Neural cell (in vitro differentiated cells): ENCODE data around the gene NIM1K. TPM values are rescaled to one million over a fixed set of nuclear protein-coding genes. Genes with fewer than 3 reads are reported as not detected.

Experiments
- H2AFZ ChIP-seq: fragments of 200-600, 300-800 bp; sonication (generic), shearing (Covaris generic); 2 replicates; pipeline ENCODE4 v1.6.0; 2014; ENCODE audit warnings: low read depth, mild to moderate bottlenecking, antibody characterized with exemption, low read length, moderate library complexity
- H3F3A ChIP-seq: fragments of 200-600 bp; shearing (Covaris generic); 2 replicates; pipeline ENCODE4 v1.6.1; 2016; ENCODE audit warnings: mild to moderate bottlenecking, moderate library complexity, mixed read lengths, antibody characterized with exemption, low read length; ENCODE audit not compliant: insufficient read depth, poor library complexity, severe bottlenecking
- H3K27ac ChIP-seq: fragments of 200-600, 300-800 bp; sonication (generic), shearing (Covaris generic); 2 replicates; pipeline ENCODE4 v1.5.1; 2014; ENCODE audit warnings: mild to moderate bottlenecking, low read length, moderate library complexity
- H3K27me3 ChIP-seq: fragments of 300-800, 200-600 bp; sonication (generic), shearing (Covaris generic); 2 replicates; pipeline ENCODE4 v1.6.0; 2014; ENCODE audit warnings: mild to moderate bottlenecking, low read depth, low read length, moderate library complexity; ENCODE audit not compliant: insufficient read depth
- H3K36me3 ChIP-seq: fragments of 300-800, 200-600 bp; sonication (generic), shearing (Covaris generic); 2 replicates; pipeline ENCODE4 v1.5.1; 2014; ENCODE audit warnings: mild to moderate bottlenecking, antibody characterized with exemption, low read length, moderate library complexity; ENCODE audit not compliant: insufficient read depth
- H3K4me2 ChIP-seq: fragments of 300-800, 200-600 bp; sonication (generic), shearing (Covaris generic); 2 replicates; pipeline ENCODE4 v1.6.0; 2014; ENCODE audit warnings: mild to moderate bottlenecking, low read length
- H3K4me3 ChIP-seq: fragments of 300-800, 200-600 bp; sonication (generic), shearing (Covaris generic); 2 replicates; pipeline ENCODE4 v1.5.1; 2014; ENCODE audit warnings: mild to moderate bottlenecking, low read length, moderate library complexity
- H3K79me2 ChIP-seq: fragments of 200-600 bp; shearing (Covaris generic); replicated peaks from 2 replicates; pipeline ENCODE4 v1.6.0; 2014; ENCODE audit warnings: mild to moderate bottlenecking, low read length, moderate library complexity; ENCODE audit not compliant: insufficient read depth
- H3K9ac ChIP-seq: fragments of 300-800, 200-600 bp; sonication (generic), shearing (Covaris generic); 2 replicates; pipeline ENCODE4 v1.6.1; 2016; ENCODE audit warnings: mild to moderate bottlenecking, low read length, mixed read lengths
- H3K9me2 ChIP-seq: fragments of 200-600 bp; shearing (Covaris generic); 2 replicates; pipeline ENCODE4 v1.6.1; 2016; ENCODE audit warnings: mild to moderate bottlenecking, low read length, mixed read lengths; ENCODE audit not compliant: insufficient read depth
- H3K9me3 ChIP-seq: fragments of 200-600, 300-800 bp; sonication (generic), shearing (Covaris generic); 2 replicates; pipeline ENCODE4 v1.6.1; 2016; ENCODE audit warnings: mild to moderate bottlenecking, mixed run types, low read length, moderate library complexity, mixed read lengths
- H4K20me1 ChIP-seq: fragments of 200-600 bp; shearing (Covaris generic); 2 replicates; pipeline ENCODE4 v1.6.1; 2016; ENCODE audit warnings: mild to moderate bottlenecking, mixed run types; ENCODE audit not compliant: insufficient read depth
- EP300 ChIP-seq: fragments of 450-650 bp; conservative IDR thresholded peaks from 2 replicates; pipeline ENCODE4 v1.6.1; 2014; ENCODE audit warnings: antibody characterized with exemption, mild to moderate bottlenecking, moderate library complexity; ENCODE audit not compliant: poor library complexity, severe bottlenecking
- EZH2 ChIP-seq: fragments of 200-600, 300-800 bp; shearing (Covaris generic), sonication (generic); IDR thresholded peaks from 2 replicates; pipeline ENCODE4 v1.6.1; 2014; ENCODE audit warnings: antibody characterized with exemption, low read length, borderline replicate concordance, mild to moderate bottlenecking; ENCODE audit not compliant: insufficient read depth, poor library complexity, severe bottlenecking
- MXI1 ChIP-seq: fragments of 450-650 bp; conservative IDR thresholded peaks from 2 replicates; pipeline ENCODE4 v1.6.1; 2014; ENCODE audit warnings: antibody characterized with exemption, mild to moderate bottlenecking; ENCODE audit not compliant: poor library complexity, severe bottlenecking
- POLR2AphosphoS5 ChIP-seq: IDR thresholded peaks from 2 replicates; pipeline ENCODE4 v1.6.1; 2012
- RAD21 ChIP-seq: fragments of 450-650 bp; conservative IDR thresholded peaks from 2 replicates; pipeline ENCODE4 v1.6.1; 2014; ENCODE audit warnings: antibody characterized with exemption, mild to moderate bottlenecking, moderate library complexity
- REST ChIP-seq: IDR thresholded peaks from 2 replicates; pipeline ENCODE4 v1.6.1; 2012; ENCODE audit warnings: borderline replicate concordance
- SMC3 ChIP-seq: fragments of 450-650 bp; conservative IDR thresholded peaks from 2 replicates; pipeline ENCODE4 v1.6.1; 2014; ENCODE audit warnings: antibody characterized with exemption, mild to moderate bottlenecking, moderate library complexity; ENCODE audit not compliant: poor library complexity
- TAF1 ChIP-seq: IDR thresholded peaks from 2 replicates; pipeline ENCODE4 v1.6.1; 2012; ENCODE audit warnings: low read depth
- polyA plus RNA-seq: library from polyadenylated mRNA; depleted of rRNA; stranded (reverse); fragments of >200 nt; gene quantifications from 2 replicates; pipeline ENCODE4 v1.2.3, GENCODE V29; 2014
- TF ChIP-seq, protein P1 (sequence below): fragments of 450-650 bp; IDR thresholded peaks from 2 replicates; pipeline ENCODE4 v1.5.1; 2014; ENCODE audit warnings: antibody characterized with exemption, mild to moderate bottlenecking, moderate library complexity; ENCODE audit not compliant: poor library complexity, severe bottlenecking

The NIM1K gene
- polyA plus RNA-seq, 1 donor from 2014 or later, result 4.4 TPM

DNA sequence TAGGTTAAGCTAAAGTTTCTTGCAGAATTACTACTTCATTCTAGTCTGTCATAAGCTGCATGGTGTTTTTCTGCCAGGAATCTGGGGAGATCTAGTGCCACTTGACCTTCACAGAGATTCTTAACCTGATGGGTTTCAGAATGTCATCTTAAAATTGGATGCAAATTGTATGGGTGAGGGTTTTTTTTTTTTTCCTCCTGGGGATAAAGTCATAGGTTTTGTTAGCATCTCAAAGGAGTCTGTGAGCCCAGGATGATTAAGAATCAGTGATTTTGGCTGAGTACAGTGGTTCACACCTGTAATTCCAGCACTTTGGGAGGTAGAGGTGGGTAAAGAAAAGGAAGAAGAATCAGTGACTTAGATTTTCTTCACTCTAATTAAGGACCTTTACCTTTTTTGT, 51.2 kb downstream of the NIM1K start:
- no peak overlapping the region for H2AFZ ChIP-seq
- no peak for TF ChIP-seq TAF1
- TF ChIP-seq EZH2, result no peak
- TF ChIP-seq EP300, result no peak
- no peak for TF ChIP-seq POLR2AphosphoS5
- TF ChIP-seq MXI1, result no peak
- TF ChIP-seq SMC3, result no peak
- TF ChIP-seq, protein P1, sequence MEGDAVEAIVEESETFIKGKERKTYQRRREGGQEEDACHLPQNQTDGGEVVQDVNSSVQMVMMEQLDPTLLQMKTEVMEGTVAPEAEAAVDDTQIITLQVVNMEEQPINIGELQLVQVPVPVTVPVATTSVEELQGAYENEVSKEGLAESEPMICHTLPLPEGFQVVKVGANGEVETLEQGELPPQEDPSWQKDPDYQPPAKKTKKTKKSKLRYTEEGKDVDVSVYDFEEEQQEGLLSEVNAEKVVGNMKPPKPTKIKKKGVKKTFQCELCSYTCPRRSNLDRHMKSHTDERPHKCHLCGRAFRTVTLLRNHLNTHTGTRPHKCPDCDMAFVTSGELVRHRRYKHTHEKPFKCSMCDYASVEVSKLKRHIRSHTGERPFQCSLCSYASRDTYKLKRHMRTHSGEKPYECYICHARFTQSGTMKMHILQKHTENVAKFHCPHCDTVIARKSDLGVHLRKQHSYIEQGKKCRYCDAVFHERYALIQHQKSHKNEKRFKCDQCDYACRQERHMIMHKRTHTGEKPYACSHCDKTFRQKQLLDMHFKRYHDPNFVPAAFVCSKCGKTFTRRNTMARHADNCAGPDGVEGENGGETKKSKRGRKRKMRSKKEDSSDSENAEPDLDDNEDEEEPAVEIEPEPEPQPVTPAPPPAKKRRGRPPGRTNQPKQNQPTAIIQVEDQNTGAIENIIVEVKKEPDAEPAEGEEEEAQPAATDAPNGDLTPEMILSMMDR, result no peak
- no peak for TF ChIP-seq RAD21
- TF ChIP-seq REST, result no peak

GRCh38 chr5:43244823-43245565, 53.0 kb downstream of the NIM1K start:
- no peaks in the 10 kb centered on the region for H3K9me3 ChIP-seq
- H3K36me3 ChIP-seq, result no peaks in the 10 kb centered on the region
- TF ChIP-seq, protein P1, result no peak
- no peak for TF ChIP-seq SMC3
- TF ChIP-seq TAF1, result no peak
- TF ChIP-seq EP300, result no peak
- no peak for TF ChIP-seq POLR2AphosphoS5
- TF ChIP-seq EZH2, result no peak
- TF ChIP-seq MXI1, result no peak
- no peak for TF ChIP-seq RAD21
- no peak for TF ChIP-seq REST
- no peak overlapping the region for H3K9ac ChIP-seq
- H3K27ac ChIP-seq, result no peak overlapping the region
- no peaks in the 10 kb centered on the region for H4K20me1 ChIP-seq
- no peak overlapping the region for H3K4me3 ChIP-seq
- H3F3A ChIP-seq, result no peaks in the 10 kb centered on the region
- no peaks in the 10 kb centered on the region for H3K27me3 ChIP-seq
- H3K9me2 ChIP-seq, result no peaks in the 10 kb centered on the region
- H3K79me2 ChIP-seq, result no peaks in the 10 kb centered on the region
- no peak overlapping the region for H3K4me2 ChIP-seq
- H2AFZ ChIP-seq, result no peak overlapping the region

More for the DNA sequence above, 51.2 kb downstream of the NIM1K start:
- Histone ChIP-seq H3F3A (no peaks in the 10 kb centered on the region), H4K20me1 (no peaks in the 10 kb centered on the region), H3K9ac (no peak overlapping the region), H3K79me2 (no peaks in the 10 kb centered on the region), H3K9me2 (no peaks in the 10 kb centered on the region), H3K4me2 (no peak overlapping the region), H3K27ac (no peak overlapping the region), H3K9me3 (no peaks in the 10 kb centered on the region), H3K4me3 (no peak overlapping the region), H3K27me3 (no peaks in the 10 kb centered on the region), H3K36me3 (no peaks in the 10 kb centered on the region)
